Spinal cord (tissue), 10 donors: ENCODE data around the gene ANKS1A. TPM values are rescaled to one million over a fixed set of nuclear protein-coding genes. Genes with fewer than 3 reads are reported as not detected.

Experiments
- DNase-seq, 6 donors: peaks; one replicate each; pipeline versions ENCODE4 v3.0.0 to v3.0.0-alpha.2; 2013 to 2015; ENCODE audit warnings: low spot score in 6 of 6, low read depth in 4 of 6
- H3K27ac ChIP-seq: one replicate; pipeline ENCODE4 v1.5.1; 2013; ENCODE audit warnings: low read depth, low read length, control low read depth
- H3K27me3 ChIP-seq: one replicate; pipeline ENCODE4 v1.6.1; 2013; ENCODE audit warnings: low read length; ENCODE audit not compliant: control insufficient read depth, insufficient read depth
- H3K36me3 ChIP-seq: one replicate; pipeline ENCODE4 v1.6.1; 2013; ENCODE audit warnings: low read length; ENCODE audit not compliant: control insufficient read depth, insufficient read depth
- H3K4me1 ChIP-seq: one replicate; pipeline ENCODE4 v1.6.1; 2013; ENCODE audit warnings: low read length; ENCODE audit not compliant: control insufficient read depth, insufficient read depth
- H3K4me3 ChIP-seq: one replicate; pipeline ENCODE4 v1.5.1; 2013; ENCODE audit warnings: low read depth, low read length, control low read depth
- H3K9me3 ChIP-seq: one replicate; pipeline ENCODE4 v1.6.1; 2013; ENCODE audit warnings: low read length; ENCODE audit not compliant: control insufficient read depth, insufficient read depth
- WGBS: methylation state at CpG from one replicate; pipeline ENCODE4 v1.1.5; 2013; ENCODE audit warnings: missing lambda C conversion rate; ENCODE audit not compliant: insufficient coverage; 5-methylcytosine and 5-hydroxymethylcytosine counted together
- polyA plus RNA-seq, 2 donors: library from polyadenylated mRNA; unstranded; fragments of 120-200 nt; gene quantifications; one replicate each; pipeline ENCODE4 v1.2.1, GENCODE V29; 2013; ENCODE audit not compliant: insufficient read length in 2 of 2
- total RNA-seq, 2 donors: library from RNA; depleted of rRNA in 1 of 2; stranded (reverse); fragments of 120-200 nt in 1 of 2; fragments of >200 nt in 1 of 2; gene quantifications; one replicate each; pipeline versions ENCODE4 v1.2.3 to v1.2.4, GENCODE V29; 2013 to 2014
- donor health status: healthy.

ANKS1A gene
- total and polyA plus RNA-seq, 4 donors = 31.1 to 53.6 (median 42.4) TPM

DNA sequence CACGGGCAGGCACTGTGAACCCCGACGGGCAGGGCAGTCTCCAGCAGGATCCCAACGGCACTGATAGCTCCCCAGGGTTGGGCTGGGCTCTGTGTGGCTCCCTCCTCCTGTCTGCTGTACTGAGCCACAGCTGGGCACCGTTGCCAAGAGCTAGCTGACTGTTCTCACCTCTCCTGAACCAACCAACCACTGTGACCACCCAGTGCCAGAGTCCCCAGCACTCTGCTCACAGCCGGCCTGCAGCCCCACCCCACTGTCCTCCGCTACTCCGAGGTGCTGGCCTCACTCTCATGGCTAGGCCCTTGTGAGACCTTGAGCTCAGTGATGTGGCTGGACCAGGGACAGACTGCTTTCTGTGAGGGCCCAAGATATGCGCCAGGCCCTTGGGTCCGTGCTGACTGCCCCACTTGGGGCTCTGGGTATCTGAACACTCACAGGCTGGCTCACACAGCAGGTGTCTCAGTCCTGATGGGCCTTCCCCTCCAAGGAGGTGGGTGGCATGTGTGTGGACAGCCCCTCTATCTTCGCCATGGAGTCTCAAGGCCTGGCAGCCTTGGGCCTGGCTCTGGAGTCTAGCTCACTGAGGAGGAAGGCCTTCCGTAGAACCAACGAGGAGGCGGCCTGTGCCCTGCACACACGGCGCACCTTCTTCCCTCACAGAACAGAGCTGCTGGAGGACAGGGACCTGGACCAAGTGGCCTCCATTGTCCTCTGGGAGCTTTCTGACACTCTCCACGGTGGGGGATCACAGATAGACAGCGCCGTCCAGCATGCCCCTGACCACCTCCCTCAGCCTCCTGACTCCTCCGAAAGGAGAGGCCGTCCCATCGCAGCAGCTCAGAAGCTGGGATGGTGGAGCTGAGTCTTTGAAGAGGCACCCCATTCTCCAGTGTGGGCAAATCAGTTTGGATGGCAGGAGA lies 198.6 kb downstream of the ANKS1A start:
- 84% methylated on average over 16 of the region's 22 CpGs for WGBS
- Histone ChIP-seq H3K4me1 (peaks cover 42% of the 10 kb centered on the region), H3K36me3 (peaks cover 77% of the 10 kb centered on the region), H3K27ac (no peak overlapping the region), H3K9me3 (no peaks in the 10 kb centered on the region), H3K4me3 (no peak overlapping the region), H3K27me3 (no peaks in the 10 kb centered on the region)
- no peak for DNase-seq

DNA sequence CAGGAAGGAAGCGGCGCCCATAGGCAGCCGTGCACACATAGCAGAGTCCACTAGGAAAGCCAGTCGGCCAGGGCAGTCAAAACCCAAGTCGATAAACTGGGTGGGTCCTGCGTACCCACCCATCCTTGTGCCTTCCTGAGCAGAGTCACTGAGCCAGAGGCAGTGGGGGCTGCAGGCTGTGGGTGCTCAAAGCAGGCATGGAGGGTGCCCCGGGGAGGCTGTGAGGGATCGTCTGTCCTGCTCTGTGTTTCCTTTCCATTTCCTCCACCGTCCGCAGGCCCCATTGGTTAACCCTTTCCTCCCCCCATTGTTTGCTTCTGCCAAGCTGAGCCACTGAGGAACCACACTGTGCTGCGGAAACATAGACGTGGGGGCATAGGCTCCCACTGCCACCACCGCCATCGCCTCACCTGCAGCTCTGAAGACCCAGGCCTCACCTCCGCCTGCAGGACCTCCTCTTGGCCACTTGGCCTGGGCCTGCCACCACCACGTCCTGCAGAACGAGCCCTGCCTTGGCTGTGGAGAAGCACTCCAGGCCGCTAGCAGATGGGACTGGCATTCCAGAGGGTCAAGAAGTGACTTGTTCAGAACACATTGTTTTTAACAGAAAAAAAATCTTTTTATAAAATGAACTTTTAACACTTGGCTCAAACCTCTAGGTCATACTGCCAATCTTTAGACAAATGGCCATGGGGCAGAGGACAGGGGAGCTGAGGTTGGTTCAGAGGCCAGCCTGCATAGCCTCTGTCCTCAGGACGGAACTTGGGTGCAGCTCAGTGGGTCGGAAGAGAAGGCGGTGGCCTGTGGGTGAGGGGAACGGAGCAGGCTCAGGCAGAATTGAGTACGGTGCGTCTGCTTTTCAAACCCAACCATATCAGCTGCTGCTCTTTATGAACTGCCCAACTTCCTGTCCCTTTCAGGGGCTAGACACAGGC lies 199.5 kb downstream of the ANKS1A start:
- Histone ChIP-seq H3K27ac (no peak overlapping the region), H3K36me3 (peaks cover 68% of the 10 kb centered on the region), H3K9me3 (no peaks in the 10 kb centered on the region), H3K4me3 (no peak overlapping the region), H3K27me3 (no peaks in the 10 kb centered on the region), H3K4me1 (peaks cover 34% of the 10 kb centered on the region)
- DNase-seq = no peak
- WGBS = 82% methylated on average over 21 of the region's 24 CpGs

DNA sequence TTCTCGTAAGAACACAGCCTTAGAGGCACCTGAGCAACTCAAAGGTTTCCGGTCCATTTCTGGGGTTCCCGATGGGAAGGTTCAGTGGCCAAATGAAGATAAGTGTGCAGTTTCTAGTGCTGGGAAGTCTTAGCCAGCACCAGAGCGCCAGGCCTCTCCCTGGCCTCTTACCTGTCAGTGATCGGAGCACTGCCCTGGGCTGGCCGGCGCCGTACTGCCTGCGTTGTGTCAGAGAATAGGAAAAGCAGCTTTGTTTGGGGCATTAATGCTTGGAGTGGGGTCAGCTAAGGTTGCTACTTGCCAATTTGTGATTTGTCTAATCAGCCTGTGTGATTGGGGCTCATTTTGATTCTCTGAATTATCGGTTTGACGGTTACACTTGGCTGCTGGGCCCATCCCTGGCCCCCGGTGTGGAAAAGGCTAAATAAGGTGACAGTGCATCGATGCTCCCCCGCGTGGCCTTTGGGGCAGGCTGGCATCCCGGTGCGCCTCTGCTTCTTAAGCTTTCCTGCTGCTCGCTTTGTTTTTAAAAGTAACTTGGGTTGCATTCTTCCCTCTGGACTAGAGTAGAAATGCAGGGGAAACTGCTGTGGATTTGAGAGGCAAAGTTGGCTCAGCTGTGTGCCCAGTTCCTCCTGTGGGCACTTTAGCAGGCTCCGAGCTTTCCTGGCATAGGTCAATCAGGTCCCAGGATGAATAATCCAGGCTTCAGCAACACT lies 200.3 kb downstream of the ANKS1A start:
- 82% methylated on average over 19 of the region's 19 CpGs for WGBS
- peaks cover 34% of the 10 kb centered on the region for H3K4me1 ChIP-seq
- H3K36me3 ChIP-seq = peaks cover 60% of the 10 kb centered on the region
- H3K4me3 ChIP-seq = no peak overlapping the region
- H3K9me3 ChIP-seq = no peaks in the 10 kb centered on the region
- no peaks in the 10 kb centered on the region for H3K27me3 ChIP-seq
- H3K27ac ChIP-seq = no peak overlapping the region
- no peak for DNase-seq

DNA sequence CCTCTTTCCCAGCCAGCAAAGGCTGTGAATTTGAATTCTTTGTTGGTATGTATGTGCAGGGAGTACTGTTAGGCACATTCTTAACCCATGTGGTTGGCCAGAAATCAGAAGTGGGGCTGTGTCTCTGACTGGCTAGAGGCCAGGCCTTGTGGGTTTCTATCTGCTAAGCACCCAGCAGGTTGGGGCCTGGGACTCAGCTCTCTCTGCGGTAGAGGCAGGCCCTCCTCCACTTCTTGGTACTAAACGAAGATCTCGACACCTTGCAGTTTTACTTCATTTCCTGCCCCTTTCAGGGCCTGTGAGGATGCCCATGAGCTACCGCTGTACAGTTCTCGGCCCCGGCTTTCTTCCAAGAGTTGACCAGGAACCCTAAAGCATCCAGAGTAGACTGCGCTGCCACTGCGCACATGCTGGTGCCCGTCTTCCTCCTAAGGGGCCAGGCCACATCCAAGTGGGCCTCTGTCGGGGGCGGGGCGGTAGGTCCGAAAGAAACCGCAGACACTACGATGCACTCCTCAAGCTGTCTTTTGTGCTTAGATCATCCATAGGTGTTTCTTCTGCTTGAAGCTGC lies 201.0 kb downstream of the ANKS1A start:
- peaks cover 34% of the 10 kb centered on the region for H3K4me1 ChIP-seq
- H3K4me3 ChIP-seq = no peak overlapping the region
- H3K36me3 ChIP-seq = peaks cover 53% of the 10 kb centered on the region
- 84% methylated on average over 9 of the region's 15 CpGs for whole genome bisulfite sequencing
- no peaks in the 10 kb centered on the region for H3K9me3 ChIP-seq
- H3K27me3 ChIP-seq = no peaks in the 10 kb centered on the region
- H3K27ac ChIP-seq = no peak overlapping the region
- DNase-seq = peak in 2 of 6 donors; percentile 58 to 72

DNA sequence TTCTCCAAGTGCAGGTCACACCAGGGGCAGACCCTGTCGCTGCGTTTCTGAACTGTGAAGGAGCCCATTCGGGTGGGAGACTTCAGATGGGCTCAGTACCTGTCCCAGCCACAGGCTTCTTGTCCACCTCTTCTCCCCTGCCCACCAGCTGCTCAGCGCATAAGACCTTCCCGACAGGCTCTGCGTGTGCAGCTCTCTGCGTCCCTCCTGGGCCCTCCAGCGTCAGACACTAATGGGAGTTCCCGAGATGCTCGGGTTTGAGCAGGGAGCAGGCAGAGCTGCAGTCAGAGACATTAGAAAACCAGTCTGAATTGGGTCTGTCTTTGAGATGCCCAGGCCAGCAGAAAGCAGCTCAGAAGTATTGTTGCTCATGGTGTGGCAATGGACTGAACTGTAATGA lies 201.7 kb downstream of the ANKS1A start:
- Histone ChIP-seq H3K36me3 (peaks cover 46% of the 10 kb centered on the region), H3K4me3 (no peak overlapping the region), H3K4me1 (peaks cover 34% of the 10 kb centered on the region), H3K9me3 (no peaks in the 10 kb centered on the region), H3K27me3 (no peaks in the 10 kb centered on the region), H3K27ac (no peak overlapping the region)
- no peak for DNase-seq
- 68% methylated on average over 10 of the region's 10 CpGs for WGBS

DNA sequence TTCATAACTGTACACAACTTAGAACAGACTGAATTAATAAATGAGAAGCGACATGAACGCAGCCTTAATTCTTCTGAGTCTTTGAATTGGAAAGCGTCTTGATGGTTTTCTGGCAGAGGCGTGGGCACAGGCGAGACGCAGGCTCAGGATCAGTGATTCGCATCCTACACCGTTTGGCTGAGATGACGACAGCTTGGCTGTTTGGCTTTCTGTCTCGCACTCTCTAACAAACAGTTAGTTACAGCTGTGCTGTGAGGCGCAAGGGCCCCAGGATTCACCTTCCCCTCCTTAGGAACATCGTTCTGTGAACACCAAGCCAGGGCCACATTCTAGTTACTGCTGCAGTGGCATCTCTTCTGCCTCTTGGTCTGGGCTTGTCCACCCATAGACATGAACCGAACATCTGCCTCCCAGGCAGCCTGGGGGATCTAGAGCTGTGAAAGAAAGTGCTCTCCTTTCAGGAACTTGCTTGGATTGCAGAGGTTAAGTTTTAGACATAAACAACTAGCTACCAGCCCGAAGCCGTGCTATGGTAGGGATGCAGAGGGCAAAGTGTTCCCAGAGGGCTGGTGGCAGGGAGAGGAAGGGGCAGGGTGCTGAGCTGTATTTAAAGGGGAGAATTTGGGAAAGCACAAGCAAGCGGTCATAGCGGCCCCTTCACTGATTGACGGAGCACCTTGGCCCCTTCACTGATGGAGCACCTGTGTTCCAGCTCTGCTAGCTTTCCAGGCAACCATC lies 202.5 kb downstream of the ANKS1A start:
- Histone ChIP-seq H3K4me3 (no peak overlapping the region), H3K36me3 (peaks cover 38% of the 10 kb centered on the region), H3K27me3 (no peaks in the 10 kb centered on the region), H3K9me3 (no peaks in the 10 kb centered on the region), H3K4me1 (peaks cover 34% of the 10 kb centered on the region), H3K27ac (no peak overlapping the region)
- 83% methylated on average over 13 of the region's 18 CpGs for WGBS
- peak in 1 of 6 donors; percentile 54 for DNase-seq

DNA sequence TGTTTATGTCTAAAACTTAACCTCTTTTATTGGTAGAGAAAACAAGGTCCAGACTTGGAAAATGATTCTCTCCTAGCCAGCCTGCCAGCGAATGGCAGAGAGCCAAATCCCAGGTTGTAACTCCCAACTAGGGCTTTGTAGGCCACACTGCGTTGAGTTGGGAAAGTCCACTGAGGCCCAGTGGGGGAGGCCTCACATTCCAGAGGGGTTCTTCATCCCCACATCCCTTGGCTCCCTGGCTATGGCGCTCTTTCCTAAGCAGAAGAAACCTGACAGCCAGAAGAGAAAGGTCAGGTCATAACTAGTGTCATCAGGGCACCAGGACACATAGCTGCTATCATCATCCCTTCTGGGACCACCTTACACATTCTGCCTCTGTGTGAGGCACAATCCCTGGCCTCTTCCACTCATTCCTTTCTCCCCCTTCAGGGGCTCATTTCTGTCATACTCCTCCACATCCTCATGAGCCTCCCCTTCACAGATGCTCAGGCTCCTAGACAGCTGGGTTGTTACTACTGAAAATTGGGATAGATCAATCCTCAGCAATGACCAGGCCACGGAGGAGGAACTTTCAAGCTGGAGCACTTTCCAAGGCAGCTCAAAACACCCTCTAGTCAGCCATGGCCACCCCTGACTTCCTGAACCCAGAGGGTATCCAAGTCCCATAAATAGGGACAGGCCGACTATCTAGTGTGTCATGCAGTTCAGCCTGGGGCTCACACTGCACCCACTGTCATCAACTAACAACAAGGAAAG lies 203.5 kb downstream of the ANKS1A start:
- H3K4me1 ChIP-seq = peaks cover 36% of the 10 kb centered on the region
- H3K36me3 ChIP-seq = peaks cover 28% of the 10 kb centered on the region
- no peaks in the 10 kb centered on the region for H3K27me3 ChIP-seq
- H3K4me3 ChIP-seq = no peak overlapping the region
- DNase-seq = peak in 1 of 6 donors; percentile 26
- 79% methylated on average over 5 of the region's 5 CpGs for WGBS
- no peak overlapping the region for H3K27ac ChIP-seq
- H3K9me3 ChIP-seq = no peaks in the 10 kb centered on the region

DNA sequence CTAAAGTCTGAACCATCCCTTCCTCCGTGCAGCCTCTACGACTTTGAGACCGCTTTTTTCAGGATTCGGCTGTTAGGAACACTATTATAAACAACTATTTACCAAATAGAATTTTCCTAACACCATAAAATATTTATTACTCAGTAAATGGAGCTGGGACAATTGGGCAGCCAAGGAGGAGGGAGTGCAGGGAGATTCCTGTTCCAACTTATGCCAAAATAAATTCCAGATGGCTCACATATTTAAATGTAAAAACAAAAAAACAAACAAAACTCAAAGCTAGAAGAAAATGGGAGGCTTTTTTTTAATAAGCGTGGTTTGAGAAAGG lies 204.0 kb downstream of the ANKS1A start:
- Histone ChIP-seq H3K4me1 (peaks cover 36% of the 10 kb centered on the region), H3K4me3 (no peak overlapping the region), H3K36me3 (peaks cover 23% of the 10 kb centered on the region), H3K27me3 (no peaks in the 10 kb centered on the region), H3K9me3 (no peaks in the 10 kb centered on the region), H3K27ac (no peak overlapping the region)
- WGBS = 80% methylated on average over 1 of the region's 5 CpGs
- no peak for DNase-seq
